ENCODE data around the gene PLVAP.

The PLVAP gene

DNA sequence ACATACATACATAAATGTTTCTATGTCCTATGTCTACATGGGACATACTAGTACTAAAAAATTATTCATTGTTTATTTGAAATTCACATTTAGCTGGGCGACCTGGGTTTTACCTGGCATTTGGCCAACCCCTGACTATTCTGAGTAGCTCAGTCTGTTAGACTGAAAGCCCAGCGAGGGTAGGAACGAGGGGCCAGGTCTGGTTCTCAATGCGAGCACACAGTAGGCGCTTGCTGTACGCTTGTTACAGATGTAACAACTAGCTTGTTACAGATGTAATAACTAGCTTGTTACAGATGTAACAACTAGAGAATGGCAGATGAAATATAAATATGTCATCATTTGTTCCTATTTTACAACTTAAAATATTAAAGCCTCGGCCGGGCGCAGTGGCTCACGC is 41.6 kb downstream of the PLVAP start:
- no peak for DNase-seq (ENCODE audit: low read depth in 2 of 2)

DNA sequence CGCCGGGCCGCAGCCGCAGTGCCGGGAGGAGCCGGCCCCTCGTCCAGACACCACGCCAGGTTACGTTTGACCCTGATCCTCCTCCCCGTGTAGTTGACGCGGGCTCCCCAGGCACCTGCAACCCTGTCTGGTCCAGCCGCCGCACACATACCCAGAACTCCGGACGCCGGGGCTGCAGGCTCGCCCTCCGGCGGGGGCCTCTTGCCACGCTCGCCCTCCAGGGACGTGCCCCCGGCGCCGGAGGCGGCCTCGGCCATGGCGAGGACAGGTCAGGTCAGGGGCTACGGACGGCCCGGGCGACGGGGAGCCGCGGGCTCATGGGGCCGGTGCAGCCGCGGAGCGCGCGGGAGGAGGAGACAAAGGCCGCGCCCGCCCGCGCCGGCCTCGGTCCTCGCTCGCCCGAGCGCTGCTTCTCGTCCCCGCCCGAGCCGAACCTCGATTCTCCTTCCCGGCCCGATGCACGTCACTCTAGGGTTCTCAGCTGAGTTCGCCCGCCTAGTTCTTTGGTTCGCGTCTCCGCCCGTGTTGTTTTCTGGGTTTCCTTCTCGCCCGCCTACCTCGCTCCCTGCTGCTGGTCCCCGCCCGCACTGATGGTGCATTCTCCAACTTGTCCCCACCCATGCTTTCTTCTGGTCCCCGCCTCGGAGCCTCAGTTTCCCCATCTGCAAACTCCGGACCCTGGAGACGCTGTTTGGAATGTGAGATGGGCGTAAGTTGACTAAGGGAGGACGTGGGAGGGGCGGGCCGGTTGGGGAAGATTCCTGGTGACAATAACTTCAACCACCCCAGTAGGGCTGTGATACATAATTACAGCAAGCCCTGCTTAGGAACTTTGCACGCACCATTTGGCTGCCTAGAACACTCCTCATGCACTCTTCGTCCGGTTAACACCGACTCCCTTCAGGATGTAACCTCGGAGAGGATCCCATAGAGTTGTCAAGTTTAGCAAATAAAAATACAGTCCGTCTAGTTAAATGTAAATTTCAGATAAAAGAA is 42.4 kb downstream of the PLVAP start, which contains the start of gene ANO8:
Gene ANO8 (minus strand): TSS at position 442 of the 996 bp plus-strand sequence. CDS start 185 bp downstream, at position 257.
- peak; percentile 88 to 89 for DNase-seq (ENCODE audit: low read depth in 2 of 2)

- peak; percentile 52 to 75 for DNase-seq (ENCODE audit: low read depth in 2 of 2)
These were observed 43.3 kb downstream of the PLVAP start for GRCh38 chr19:17333611-17334413.

DNA sequence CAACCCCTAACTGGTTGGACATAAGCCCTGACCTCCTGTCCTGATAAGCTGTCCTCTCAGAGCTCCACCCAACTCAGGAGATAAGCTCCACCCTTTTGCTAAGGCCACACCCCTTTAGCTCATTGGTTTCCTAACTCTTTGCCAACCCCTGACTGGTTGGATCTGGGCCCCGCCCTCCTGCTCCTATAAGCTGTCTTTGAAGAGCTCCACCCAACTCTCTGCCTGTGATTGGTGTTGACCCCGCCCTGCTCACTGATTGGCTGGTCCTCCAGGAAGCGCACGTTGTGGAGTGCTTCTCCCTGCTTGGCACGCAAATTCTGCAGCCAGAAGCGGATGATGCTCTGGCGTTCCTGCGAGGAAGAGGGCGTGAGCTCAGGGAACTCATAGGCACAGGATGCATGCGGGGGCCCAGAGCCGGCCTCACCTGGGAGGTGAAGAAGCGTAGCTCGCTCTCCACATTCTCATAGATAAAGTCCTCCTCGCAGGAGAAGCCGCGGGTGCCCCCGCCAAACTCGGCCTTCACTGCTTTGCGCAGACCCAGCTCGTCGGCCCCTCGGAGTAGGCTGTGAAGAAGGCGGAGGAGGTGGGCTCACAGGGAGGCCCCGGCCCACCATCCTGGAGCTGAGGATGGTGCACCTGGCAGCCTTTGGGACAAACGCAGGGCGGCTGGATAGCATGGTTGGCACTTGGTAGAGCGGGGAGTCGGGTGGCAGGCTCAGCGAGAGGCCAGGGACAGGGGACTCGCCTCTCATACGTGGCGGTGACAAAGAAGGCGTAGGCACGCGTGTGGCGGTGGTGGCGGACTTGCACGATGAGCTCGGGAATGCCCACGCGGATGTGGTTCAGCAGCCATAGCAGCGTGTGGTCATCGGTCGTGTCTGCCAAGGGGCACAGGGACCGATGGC is 44.2 kb downstream of the PLVAP start:
- DNase-seq (ENCODE audit: low read depth in 2 of 2): no peak

DNA sequence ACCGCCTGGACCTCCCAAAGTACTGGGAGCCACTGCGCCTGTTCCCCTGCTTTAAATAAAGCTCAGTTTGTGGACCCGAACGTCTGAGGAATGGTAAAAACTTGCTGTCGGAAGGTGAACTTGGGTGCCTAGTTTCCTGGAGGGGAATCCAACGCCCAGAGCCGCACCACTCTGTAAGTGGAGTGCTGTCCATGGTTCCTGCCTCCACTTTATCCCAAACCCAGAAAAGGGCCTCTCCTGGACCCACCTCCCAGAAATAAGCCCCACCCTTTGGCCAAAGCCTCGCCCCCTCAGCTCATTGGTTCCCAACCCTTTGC is 44.8 kb downstream of the PLVAP start:
- DNase-seq (ENCODE audit: low read depth in 2 of 2): no peak

GRCh38 chr19:17331045-17331558 is 46.0 kb downstream of the PLVAP start:
- DNase-seq (ENCODE audit: low read depth in 2 of 2): no peak

- DNase-seq (ENCODE audit: low read depth in 2 of 2): no peak
These were observed 46.7 kb downstream of the PLVAP start for GRCh38 chr19:17330262-17331044.

GRCh38 chr19:17329366-17330261 is 47.5 kb downstream of the PLVAP start:
- DNase-seq (ENCODE audit: low read depth in 2 of 2): no peak

DNA sequence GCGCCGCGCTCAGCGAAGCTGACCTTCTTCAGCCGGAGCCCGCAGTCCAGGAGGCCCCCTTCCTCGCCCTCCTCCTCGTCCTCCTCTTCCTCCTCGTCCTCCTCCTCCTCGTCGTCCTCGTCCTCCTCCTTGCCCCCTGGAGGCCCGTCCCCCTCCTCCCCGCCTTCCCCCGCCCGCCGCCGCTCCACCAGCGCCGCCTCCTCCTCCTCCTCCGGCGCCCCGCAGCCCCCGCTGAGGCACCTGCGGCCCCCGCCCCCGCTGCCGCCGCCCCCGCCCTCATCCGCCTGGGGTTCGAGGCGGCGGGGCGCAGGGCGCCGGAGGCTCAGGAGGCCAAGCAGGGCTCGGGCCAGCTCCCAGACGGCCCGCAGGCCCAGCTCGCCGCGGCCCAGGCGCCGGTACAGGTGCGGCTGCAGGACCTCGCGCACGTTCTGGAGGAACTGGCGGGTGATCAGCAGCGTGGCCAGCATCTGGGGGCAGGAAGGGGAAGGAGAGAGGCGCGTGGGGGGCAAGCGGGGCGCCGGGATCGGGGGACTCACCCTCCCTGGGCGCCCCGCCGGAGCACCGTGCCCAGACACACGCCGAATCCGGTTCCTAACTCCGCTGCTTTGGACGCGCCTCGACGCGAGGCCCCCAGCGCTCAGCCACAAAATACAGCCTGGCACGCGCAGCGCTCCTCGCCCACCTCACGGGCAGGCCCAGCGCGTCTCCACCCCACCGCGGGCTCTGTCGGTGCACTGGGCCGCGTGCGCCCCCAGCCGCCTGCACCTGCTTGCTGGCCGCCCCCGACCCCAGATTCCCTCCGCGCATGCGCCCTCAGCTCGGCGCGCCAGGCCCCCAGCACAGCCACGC is 48.4 kb downstream of the PLVAP start:
- DNase-seq (ENCODE audit: low read depth in 2 of 2): no peak

DNA sequence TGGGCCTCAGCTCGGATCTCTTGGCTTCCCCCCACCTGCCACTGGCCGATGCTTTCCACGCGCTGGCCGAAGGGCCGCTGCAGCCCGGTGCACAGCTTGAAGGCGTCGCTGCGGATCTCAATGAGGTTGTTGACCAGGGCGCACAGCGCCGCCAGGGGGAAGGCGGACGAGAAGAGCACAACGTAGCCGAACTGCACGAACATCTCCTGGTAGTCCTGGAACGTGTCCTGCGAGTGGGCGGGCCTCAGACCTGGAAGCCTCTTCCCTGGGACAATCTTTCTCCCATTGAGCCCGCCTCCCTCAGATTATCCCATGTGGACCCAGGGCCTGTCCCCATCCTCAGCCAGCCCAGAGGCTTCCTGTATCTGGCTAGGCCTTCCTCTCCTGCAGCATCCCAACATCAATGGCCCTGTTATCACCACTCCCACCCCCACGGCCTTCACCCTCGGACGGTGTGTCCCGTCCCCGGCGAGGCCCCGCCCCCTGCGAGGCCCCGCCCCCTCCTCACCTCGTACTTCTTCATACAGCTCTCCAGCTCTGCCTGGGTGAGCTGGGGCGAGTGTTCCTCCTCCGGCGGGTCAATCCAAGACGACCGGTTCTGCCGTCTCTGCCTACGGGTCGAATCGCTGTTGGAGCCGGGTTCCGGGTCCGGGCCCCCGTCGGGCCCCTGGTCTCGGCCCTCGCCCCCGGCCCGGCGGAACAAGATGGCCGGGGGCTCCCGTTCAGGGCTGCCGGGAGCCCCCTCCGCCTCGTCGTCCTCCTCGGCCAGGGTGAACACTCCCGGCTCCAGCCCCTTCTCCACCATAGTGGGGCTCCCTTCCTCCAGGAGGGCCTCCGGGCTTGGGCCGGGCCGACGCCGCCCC is 49.3 kb downstream of the PLVAP start:
- DNase-seq (ENCODE audit: low read depth in 2 of 2): no peak

DNA sequence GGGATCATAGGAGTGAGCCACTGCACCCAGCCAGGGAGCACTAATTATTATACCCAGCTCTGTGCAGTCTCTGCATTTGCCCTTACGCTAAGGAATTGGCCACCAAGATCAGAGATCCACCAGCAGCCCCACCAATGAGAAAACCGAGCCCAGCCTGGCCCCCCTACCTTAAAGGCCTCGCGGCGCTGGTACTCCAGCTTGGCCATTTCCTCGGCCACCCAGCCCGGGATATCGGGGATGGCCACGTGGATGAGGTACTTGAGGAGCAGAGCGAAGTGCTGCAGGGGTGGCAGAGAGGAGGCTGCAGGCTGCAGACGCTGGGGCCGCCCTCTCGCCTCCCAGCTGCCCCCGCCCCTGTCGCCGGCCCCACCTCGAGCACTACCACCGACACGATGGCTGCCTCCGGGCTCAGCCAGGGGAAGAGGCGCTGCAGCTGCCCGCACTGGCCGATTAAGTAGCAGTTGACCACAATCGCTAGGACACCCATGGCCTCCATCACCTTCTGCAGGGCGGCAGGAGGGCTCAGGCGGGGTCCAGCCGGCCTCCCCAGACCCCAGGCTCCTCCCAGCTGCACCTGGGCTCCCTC is 50.0 kb downstream of the PLVAP start:
- no peak for DNase-seq (ENCODE audit: low read depth in 2 of 2)

DNA sequence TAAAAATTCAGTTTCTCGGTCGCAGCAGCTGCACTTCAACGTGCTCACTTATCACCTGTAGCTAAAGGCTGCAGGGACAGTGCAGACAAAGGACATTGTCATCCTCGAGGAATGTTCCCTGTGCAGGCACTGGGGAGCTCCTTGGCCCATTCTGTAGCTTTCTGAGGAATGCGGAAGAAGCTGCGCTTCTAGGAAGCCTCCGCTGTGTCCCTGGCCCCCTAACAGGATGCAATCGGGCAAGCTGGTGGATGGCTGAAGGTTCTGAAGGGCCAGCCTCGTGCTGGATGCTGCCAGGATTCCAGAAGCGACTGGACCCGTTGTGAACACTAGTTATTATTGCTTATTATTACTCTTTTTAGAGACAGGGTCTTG is 50.6 kb downstream of the PLVAP start:
- no peak for DNase-seq (ENCODE audit: low read depth in 2 of 2)

DNA sequence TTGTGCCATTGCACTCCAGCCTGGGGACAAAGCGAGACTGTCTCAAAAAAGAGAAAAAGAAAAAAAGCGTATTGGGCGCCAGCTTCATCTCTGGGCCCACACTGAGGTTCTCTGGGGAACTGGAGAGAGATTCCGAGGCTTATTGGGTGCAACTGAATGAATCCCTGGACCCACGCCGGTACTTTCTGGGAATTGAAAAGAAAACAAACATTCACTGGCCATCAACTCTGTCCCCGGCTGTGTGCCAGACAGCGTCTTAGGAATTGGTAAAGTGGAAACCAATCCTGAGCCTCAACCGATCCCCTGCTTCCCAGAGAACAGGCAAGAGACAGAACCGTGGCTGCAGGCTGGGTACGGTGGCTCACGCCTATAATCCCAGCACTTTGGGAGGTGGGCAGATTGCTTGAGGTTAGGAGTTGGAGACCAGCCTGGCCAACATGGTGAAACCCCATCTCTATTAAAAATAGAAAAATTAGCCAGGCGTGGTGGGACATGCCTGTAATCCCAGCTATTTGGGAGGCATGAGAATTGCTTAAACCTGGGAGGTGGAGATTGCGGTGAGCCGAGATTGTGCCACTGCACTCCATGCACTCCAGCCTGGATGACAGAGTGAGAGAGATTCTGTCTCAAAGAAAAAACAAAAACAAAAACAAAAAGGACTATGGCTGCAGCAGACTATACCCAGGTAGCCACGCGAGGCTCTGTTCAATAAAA is 51.1 kb downstream of the PLVAP start:
- DNase-seq (ENCODE audit: low read depth in 2 of 2): no peak

DNA sequence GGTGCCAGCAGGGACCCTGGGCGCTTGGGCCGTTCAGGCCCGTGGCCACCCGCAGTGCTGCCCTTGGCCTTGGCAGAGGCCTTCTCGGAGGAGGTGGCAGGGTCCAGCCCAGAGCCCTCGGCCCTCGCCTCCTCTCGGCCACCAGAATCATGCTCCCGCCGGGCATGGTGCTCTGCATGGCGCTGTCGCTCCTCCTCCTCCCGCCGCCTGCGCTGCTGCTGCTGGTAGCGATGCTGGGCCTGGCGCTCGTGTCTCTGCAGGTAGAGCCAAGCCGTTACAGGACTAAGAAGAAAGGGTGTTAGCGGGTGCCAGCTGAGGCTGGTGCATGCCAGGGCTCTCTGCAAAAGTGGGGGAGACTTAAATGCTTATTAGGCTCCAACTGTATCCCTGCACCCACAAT is 52.0 kb downstream of the PLVAP start:
- DNase-seq (ENCODE audit: low read depth in 2 of 2): no peak

DNA sequence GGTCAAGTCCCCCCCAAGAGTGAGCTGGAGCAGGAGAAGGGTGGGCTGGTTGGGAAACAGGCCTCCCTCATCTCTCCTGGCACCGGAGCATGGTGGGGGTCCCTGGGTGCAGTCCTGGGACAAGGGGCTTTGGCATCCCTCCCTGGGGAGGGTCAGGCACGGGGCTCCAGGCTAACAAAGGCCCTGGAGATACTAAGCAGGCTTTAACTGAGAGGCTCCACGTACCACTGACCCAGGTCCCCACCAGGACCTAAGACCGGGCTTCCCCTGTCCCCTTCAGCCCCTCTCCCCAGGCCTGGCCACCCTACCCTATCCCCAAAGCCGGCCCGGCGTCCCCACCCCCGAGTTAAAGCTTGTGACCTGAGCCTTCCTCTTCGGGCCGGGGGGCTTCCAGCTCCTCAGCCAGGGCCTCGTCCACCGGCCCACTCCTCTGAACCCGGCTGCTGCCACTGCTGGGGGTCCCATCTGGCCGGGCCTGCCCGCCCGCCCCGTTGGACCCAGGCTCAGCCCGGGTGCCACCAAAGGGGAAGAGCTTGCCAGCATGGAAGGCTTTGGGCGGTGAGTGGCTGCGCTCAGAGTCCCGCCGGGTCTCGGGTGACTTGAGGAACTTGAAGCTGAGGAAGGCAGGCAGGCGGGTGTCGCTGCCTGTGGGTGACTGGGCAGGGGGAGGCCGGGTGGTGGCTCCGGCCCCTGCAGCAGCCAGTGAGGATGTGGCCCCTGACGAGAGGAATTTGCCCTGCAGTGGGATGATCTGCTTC is 52.6 kb downstream of the PLVAP start:
- no peak for DNase-seq (ENCODE audit: low read depth in 2 of 2)

GRCh38 chr19:17323964-17324332 is 53.2 kb downstream of the PLVAP start:
- no peak for DNase-seq (ENCODE audit: low read depth in 2 of 2)
